Activated CD4-positive, alpha-beta T cell treated with anti-CD3 and anti-CD28 coated beads for 4 hours (primary cell): Measurements from ENCODE around the gene ZNF24.

Experiments
- DNase-seq, 2 donors: peaks; one replicate each; pipeline ENCODE4 v3.0.0-alpha.2; 2020

Gene ZNF24

DNA sequence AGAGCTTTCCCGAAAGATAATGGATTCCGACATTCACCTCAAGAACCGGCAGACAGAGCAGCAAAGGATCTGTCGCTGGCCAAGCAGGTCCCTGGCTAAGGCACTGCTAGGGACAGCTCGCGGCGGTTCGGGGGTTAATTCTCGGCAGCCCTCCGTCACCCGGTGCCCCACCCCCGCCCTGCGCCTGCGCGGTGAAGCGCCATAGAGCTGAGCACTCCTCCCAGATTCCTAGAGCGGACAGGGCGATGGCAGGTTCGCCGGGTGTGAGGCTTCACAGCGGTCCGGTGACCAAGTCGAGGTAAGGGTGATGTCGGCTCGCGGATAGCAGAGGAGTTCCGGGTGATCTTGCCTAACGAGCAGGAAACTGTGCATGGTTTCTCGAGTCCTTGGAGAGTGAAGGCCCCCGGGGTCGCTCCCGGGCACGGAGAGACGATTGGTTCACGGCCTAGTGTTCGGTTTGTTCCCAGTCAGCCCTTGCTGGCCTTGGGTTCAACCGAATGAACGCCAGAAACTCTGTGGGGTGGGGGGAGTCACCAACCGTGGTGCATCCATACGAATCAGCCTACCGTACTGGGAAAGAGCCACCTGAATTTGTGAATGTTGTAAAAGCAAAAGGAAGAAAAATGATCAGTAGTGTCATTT lies 54.0 kb downstream of the ZNF24 start, which contains the start of gene ZSCAN30:
TSS of gene ZSCAN30 (minus strand) at position 136 of the 642 bp plus-strand sequence. CDS start 25,877 bp downstream, outside the sequence.
- DNase-seq = peak; percentile 93 to 96

- peak in 1 of 2 donors; percentile 21 for DNase-seq
These were observed 54.5 kb downstream of the ZNF24 start for GRCh38 chr18:35289727-35290093.

GRCh38 chr18:35289293-35289692 lies 54.9 kb downstream of the ZNF24 start:
- no peak for DNase-seq

GRCh38 chr18:35284841-35285240 lies 59.4 kb downstream of the ZNF24 start:
- DNase-seq = no peak

DNA sequence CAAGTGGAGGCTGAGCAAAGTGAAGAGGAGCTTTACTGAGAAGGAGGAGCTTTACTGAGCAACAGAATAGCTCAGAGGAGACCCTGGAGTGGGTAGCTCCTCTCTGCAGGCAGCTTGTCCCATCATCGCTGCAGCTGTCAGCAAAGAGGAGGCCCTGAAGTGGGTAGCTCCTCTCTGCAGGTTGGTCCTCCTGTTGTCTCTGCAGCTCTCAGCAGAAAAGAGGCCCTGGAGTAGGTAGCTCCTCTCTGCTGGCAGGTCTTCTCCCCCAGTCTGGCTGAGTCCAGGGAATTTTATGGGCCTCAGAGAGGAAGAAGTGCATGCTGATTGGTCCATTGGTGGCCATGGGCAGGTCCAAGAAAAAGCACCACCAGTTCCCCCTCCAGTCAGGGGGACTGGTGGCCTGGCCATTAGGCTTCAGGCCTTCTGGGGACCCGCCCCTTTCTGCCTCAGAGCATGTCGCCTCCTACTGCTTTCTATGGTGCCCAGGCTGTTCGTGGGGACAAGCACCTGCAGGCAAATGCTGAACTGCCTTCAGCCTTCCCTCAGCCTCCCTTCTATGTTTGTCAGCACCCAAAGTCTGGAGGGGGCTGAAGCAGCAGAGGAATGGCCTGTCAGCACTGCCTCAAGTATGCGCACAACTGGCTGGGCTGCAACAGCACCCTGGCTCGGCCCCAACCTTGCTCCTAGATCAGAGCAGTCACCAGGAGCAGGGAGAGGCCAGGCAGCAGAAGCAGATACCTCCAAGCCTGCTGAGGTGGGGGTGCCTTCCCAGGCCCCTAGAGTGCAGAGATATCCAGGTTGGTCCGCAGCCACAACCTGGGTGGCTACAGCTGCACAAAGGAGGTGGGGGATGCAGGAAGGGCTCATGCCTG lies 60.1 kb downstream of the ZNF24 start:
- no peak for DNase-seq

- no peak for DNase-seq
These were observed 61.9 kb downstream of the ZNF24 start for GRCh38 chr18:35282353-35282752.
